Umbilical cord (tissue), 2 donors: Measurements from ENCODE around the gene STX8. TPM values are rescaled to one million over a fixed set of nuclear protein-coding genes. Genes with fewer than 3 reads are reported as not detected.
"Not testable (repeated sequence)": the region's sequence is repeated elsewhere in the genome, so short reads cannot be mapped to it uniquely, and the experiment has no call there.

Source experiments
- DNase-seq: peaks from one replicate; pipeline ENCODE4 v3.0.0-alpha.2; 2015; ENCODE audit warnings: low spot score
- total RNA-seq: library from RNA; depleted of rRNA; stranded (reverse); fragments of >200 nt; gene quantifications from one replicate; pipeline ENCODE4 v1.2.3, GENCODE V29; 2014; ENCODE audit warnings: low replicate concordance; ENCODE audit not compliant: insufficient read depth

Gene STX8
- total RNA-seq, 1 donor from 2014 or later: 75.8 TPM

DNA sequence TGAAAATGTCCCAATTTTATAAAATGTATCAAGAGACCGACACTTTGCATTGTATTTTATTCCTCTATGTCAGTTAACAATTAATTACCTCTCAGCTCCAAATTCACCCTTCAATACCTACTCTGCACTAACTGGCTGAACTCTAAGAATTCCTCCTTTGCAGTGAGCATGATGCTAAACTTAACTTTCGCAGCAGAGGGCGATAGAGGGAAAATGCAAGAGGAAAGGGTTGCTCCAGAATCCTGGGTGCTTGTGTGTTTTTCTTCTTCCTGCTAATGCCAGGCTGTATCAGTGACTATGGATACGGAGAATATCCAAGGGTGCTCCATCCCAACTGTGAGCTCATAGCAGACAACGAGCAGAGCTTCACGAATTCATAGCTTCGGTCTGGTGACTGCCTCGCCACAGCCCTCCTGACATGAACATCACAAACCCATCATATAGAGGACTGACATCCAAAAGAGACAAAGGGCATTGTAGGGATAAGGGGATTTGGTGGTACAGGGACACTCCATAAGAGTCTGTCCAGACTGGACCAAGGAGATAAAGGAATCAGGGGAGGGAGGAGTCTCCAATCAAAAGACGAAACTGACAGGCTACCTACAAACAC lies 172.9 kb downstream of the STX8 start:
- DNase-seq: no peak

DNA sequence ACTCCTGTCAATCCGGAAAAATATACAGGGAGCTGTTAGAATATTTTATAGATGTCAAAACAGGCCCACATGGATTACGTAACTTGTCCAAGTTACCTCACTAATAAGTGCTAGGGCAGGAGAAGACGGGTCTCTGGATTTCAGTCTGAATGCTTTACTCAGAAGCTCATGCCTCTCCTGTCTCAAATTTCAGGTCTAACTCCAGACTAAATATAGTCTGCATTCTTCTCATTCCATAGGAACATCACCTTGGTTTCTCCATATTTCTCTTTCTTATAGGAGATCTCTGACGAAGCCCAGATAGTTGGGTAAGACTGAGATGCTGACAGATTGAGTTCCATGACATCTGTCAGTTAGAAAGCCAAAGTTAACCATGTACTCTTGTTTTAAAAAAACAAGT lies 174.2 kb downstream of the STX8 start:
- peak; percentile 18 for DNase-seq

DNA sequence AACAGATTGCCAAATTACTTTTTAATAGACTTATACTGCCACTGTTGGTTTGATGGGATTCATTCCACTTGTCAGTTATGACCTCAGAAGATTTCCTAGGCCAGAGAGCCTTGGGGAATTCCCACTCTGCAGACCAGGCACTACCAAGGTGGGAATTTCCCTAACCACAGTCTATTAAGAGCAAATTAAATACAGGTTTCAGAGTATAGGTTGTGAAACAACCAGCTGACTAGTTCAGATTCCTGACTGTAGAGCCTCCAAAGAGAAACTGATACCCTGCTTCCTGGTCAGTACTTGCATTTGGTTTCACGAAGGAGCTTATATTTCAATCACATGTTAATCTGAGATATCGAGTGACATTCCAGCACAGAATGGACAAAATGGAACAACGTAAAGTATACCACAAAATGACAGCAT lies 186.5 kb downstream of the STX8 start:
- DNase-seq: no peak

DNA sequence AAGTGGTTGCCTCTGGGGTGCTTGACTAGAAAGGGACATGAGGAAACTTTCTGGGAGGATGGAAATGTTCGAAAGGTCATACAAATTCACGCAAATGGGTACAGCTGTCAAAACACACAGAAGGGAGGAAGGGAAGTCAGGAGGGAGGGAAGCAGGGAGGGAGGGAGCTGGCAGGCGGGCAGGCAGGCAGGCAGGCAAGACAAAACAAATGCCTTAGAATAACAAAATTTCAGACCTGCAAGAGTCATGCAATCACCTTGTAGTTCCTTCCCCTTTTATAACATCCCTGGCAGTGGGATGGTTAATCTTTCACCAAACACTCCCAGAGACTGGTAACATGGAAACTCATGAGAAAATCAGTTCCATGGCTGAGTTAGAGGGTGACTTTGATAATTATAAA lies 189.2 kb downstream of the STX8 start:
- no peak for DNase-seq

DNA sequence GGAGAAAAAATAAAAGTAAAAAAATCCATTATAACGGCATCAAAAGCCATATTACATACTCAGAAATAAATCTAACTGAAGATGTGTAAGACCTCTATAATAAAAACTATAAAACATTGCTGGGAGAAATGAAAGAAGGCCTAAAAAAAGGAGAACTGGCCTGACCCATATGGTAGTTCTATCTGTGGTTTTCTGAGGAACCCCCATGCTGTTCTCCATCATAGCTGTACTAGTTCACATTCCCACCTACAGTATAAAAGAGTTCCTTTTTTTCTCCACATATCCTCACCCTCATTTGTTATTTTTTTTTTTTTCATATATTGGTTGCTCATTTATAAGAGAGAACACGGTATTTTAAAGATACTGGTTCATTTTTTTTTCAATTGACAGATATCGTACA lies 191.8 kb downstream of the STX8 start:
- DNase-seq: no peak

DNA sequence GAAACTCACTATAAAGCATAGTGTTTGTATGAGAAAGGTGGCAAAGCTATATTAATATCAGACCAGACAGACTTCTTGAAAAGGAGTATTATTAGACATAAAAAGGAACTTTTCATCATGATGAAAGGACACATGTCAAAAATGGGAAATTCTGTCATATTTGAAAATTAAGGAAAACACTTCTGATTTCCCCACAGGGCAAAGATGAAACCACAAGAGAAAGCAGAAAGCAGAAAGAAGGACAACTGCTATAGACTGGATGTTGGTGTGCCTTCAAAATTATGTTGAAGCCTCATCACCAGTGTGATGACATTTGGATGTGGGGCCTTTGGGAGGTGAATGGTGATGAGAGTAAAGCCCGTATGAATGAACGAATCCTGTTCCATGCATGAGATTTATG lies 193.0 kb downstream of the STX8 start:
- no peak for DNase-seq

DNA sequence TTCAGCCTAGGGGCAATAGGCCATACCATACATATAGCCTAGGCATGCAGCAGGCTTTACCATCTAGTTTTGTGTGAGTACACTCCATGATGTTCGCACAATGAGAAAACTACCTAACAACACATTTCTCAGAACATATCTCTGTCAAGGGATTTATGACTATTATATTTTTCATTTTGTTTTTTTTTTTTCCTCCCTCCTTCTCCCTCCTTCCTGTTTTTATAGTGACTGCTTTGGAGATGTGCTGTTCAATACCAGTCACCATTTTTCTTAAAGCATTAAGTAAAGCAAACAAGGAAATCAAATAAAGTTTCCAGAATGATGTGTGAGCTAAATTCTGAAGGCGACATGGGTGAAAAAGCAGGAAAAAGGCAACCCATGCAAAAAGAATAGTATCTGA lies 194.6 kb downstream of the STX8 start:
- DNase-seq: no peak

DNA sequence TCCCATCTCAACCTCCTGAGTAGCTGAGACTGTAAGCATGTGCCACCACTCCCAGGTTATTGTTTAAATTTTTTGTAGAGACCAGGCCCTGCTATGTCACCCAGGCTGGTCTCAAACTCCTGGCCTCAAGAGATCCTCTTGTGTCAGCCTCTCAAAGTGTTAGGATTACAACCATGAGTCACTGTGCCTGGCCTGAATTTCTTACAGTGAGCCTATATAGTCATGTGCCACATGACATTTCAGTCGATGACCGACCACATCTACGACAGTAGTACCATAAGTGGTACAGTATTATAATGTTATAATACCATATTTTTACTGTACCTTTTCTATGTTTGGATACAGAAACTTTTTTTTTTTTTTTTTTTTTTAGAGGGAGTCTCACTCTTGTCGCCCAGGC lies 195.3 kb downstream of the STX8 start:
- no peak for DNase-seq

DNA sequence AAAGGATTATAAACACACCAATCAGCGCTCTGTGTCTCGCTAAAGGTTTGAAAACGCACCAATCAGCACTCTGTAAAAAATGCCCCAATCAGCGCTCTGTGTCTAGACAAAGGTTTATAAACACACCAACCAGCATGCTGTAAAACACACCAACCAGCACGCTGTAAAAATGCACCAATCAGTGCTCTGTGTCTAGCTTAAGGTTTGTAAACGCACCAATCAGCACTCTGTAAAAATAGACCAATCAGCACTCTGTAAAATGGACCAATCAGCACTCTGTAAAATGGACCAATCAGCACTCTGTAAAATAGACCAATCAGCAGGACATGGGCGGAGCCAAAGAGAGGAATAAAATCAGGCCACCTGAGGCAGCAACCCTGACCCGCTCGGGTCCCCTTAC lies 199.4 kb downstream of the STX8 start:
- DNase-seq: not testable (repeated sequence)

DNA sequence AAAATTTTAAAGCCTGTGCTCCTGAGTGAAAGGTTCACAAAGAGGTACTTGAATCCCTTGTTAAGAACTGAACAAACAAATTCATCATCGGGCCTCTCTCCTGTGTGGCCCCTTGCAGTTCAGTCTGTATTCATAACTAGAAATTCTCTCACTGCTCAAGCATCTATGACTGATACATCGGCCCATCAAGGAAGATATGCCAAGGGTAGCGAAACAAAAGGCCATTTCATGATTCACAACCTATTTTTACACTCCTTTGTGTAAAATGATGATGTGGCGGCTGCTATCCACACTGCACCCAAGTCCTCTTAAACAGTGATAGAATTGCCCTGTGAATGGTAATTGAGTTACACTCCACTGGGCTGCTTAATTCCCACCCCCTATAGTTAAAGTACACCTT lies 204.6 kb downstream of the STX8 start:
- DNase-seq: no peak

DNA sequence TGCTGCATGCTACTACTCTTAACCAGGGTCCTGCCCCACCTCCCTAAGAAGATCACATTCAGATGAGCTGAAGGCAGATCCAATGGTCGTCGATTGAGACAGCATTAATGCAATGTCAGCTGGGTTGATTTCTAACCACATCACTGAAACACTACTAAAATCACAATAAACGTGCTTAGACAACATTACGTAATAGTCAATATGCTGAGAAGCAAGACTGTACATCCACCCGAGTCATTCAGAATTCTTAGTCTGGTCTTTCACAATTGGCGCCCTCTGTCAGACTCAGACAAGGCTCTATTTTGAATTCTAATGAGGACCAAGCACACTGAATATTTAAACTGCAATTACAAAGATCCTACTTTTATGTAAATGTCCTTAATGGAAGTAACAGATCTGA lies 205.2 kb downstream of the STX8 start:
- DNase-seq: no peak

DNA sequence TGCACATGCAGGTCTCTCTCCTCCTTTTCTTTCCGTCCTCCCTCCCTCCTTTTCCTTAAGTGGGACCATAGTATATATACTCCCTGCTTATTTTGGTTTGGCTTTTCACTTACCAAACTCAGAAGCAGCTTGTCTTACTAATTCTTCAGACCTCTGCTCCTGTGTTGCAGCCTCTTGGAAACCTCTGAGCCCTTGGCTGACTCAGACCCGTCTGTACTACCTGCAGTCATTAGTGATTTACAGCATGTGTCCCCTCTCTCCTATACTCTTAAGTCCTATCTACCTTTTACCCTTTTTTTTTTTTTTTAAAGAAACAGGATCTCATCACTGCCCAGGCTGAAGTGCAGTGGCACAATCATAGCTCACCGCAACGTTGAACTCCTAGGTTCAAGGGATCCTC lies 207.0 kb downstream of the STX8 start:
- DNase-seq: no peak

DNA sequence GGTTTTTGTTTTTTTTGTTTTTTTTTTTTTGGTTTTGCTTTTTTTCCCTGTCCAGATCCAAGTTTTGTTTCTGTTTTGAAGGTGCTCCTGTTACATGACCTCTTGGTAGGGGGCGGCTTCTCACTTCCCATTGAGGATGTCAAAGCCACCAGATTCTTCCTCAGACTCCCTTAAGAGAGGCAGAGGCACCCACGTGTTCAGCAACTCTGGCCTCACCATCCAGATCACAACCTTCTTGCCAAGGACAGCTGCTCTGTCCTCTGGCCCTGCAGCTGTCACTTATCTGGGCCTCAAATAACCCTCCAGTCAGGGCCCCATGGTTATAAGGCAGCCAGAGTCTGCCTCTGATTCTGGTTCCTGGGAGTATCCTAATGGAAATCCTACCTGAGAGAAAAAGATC lies 208.5 kb downstream of the STX8 start:
- no peak for DNase-seq

DNA sequence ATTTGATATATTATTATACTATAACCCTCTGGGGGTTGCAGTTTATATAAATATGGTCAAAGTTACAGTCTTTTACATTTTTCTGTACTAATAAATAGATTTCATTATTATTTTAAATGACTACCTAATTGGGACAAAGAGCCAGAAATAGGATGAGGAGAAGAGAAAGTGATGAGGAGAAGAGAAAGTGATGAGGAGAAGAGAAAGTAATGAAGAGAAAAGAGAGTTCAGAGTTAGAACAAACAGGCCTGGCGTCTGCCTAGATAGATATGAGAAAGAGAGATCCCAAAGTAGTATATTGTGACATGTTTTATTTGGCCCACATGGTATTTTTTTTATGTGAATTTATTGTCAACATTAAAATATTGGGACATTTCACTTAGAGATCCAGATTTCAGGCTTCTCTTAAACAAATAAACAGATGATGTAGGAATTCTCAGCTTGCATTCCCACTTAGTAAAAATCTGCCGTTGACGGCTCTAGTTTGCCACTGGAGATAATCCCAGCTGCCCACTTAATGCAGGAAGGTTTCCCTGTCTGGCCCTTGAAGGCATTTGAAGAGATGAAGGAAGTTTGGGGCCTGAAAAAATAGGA lies 210.7 kb downstream of the STX8 start:
- no peak for DNase-seq

DNA sequence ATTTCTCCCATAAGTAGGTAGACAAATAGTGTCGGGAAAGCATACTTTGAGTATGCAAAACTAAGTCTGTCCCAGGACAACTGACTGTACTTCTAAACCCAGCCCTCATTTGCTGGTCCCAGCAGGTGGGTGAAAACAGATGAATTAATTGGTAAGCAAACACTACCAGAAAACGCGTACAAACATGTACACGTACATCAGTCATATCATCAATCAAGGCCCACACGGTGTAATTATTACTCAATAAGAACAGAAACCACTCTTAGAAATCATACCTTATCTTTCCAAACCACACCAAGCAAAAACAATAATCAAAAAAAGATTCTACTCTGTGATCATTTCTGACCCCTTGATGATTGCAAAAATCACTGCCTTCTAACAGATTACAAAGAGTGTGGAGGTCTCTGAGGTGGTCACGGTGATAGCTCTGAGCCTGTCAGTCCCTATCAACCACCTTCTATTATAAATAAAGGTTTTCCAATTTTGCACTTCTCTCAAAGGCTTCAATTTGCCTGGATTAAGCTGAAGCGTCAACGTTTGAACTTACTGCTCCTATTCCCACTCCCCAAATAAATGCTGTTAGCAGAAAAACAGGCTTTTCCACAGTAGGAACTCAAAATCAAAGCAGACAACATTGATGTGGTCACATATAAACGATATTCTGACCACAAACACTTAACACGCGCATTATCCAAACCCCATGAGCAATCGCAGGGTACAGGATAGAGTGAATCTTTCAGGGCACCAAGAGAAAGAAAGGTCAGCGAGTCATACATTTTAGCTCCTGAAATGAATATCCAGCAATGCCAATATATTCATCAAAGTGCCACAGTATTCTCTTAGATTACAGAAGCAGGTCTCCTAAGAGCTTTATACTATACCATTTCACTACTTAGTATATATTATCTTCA lies 211.9 kb downstream of the STX8 start:
- DNase-seq: no peak

DNA sequence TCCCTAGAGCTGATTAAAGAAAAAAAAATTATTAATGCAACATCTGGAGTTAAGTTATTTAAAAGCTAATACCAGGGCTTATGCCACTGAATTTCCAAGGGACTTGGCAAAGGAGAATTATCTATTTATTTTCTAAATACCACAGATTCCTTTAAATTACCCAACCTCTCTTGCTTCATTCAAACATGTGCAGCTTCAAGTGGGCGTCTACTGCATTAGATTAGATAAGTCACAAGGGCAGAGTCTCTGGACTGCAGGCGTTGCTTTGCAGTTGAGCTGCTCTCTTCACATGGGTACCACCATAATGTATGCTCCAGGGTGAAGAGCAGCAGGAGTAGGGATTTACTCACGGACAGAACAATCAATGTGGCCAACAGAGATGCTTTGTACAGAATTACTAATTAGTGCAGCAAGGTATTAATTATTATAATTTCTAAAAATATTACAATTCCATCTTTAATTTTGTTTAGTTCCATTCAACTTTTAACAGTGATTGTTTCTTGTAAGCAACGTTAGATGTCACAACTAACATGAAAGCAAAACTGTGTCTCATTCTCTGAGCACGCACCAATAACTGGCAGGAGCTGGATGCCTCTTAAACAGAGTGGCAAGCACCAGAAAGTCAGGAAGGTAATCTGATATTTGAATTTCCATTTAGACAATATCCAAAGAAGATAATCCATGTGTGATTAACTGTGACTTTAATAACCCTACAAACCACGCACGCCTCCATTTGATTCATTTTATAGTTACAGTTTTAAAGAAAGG lies 214.2 kb downstream of the STX8 start:
- peak; percentile 74 for DNase-seq

DNA sequence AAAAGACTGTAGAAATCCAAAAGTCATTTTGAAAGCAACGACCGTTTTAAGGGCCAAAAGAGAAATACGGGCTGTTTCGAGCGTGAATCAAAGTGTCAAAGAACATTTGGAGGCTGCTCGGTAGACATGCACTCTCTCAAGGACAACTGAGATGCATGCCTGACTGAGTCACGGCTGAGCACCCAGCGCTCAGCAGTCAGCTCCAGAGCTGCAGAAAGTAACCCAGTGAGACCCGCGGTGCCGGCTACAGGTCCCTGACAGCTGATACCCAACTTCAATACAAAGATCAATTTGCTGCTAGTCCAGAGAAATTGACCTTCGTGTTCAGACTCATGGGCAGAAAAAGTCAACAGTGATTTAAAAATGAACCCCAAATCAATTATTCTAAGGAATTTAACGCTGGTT lies 214.9 kb downstream of the STX8 start:
- peak; percentile 15 for DNase-seq

DNA sequence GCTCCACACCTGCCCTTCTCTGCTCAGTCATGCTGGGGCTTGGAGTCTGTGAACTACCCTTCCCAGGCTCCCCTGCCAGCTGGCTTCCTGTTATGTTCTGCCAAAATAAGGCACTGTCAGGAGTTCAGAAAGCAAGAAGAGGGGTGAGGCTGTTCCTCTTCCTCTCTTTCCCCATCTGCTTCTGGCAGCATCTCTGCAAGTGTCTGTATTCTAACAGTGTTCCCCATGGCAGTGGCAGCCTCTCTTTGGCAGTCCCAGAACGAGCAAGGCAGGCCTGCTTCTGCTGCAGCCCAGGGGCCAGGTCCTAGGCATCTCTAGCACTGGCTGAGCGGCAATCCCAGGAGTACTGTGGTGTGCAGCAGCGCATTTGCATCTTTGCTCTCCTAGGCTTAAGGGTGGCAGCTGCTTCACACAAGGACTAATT lies 219.1 kb downstream of the STX8 start:
- peak; percentile 9 for DNase-seq

DNA sequence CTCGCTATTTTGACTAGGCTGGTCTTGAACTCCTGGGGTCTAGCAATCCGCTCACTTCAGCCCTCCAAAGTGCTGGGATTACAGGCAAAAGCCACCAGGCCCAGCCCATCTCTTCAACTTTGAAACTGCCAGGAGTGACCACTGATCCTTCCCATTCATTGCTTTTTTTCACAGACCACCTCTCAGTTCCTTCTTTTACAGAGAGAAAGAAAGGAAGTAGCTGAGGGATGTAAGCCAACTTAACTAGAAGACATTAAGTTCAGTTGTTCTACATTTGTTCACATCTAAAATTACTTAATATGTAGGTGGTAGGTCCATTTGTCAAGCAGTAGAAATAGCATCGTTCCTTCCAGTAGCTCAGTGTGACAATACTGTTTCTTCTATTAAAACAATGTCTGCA lies 219.8 kb downstream of the STX8 start:
- no peak for DNase-seq

DNA sequence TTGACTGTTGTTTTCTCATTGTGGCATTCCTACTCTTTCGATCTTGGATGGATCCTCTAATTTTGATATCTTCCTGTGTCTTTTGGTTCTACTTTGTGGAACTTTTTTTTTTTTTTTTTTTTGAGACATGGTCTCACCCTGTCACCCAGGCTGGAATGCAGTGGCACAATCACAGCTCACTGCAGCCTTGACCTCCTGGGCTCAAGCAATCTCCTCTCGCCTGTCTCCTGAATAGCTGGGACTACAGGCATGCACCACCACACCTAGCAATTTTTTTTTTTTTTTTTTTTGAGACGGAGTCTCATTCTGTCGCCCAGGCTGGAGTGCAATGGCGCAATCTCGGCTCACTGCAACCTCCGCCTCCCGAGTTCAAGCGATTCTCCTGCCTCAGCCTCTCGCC lies 220.4 kb downstream of the STX8 start:
- DNase-seq: not testable (repeated sequence)

DNA sequence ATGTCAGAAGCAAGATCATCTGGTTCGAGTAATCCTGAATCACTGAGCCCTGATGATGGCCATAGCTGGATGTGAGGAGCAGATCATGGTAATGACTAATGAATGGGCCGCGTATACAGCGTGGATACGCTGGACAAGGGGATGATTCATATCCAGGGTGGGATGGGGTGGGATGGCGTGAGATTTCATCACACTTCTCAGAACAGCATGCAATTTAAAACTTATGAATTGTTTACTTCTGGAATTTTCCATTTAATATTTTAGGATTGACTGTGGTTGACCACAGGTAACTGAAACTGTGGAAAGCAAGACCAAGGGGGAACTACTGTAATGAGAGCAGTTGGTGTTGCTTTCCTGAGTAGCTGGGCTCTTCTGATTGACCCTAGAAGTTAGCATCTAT lies 225.5 kb downstream of the STX8 start:
- DNase-seq: no peak

DNA sequence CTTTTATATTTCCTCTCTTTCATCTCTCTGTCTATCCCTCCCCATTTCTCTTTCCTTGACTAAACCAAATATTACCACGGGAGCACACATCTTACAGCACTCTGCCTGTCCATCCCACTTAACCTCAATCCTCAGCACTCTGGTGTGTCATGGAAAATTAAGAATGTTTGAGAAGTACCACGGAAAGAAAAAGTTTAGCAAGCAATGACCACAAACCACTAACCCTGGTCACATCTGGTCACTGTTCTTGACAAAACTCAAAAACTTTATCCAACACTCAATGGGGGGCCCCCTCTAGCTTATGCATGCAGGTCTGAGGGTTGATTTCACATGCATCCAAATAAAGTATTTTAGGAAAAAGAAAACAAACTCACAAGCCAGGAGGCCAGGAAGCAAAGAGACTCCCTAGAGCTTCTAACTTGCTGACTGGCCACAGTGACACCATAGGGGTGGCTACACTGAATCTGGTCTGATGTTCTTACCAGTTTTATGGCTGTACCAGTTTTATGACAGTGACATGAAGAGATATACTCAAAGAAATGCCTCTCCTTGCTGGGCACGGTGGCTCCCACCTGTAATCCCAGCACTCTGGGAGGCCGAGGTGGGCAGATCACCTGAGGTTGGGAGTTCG lies 229.2 kb downstream of the STX8 start:
- DNase-seq: no peak
